HCT116 (cell line): ENCODE measurements around the gene SYNDIG1. TPM values are rescaled to one million over a fixed set of nuclear protein-coding genes. Genes with fewer than 3 reads are reported as not detected.

Experiments used
- ATAC-seq: fragments of 200-7000 bp; cut with Tn5 transposase; 2 replicates; pipeline ENCODE4 v1.9.1; 2020; ENCODE audit warnings: mild to moderate bottlenecking, moderate library complexity
- BruUV-seq: library from RNA; stranded (reverse); fragments of 400-500 nt; replicated peaks from 2 replicates; lab custom pipeline; 2021; lab: Mats Ljungman, UMichigan
- CTCF ChIA-PET: fragments of 300-600 bp; sonication (Branson Sonifier 250); formaldehyde crosslinking; loops from one replicate; lab custom pipeline; 2021; ENCODE audit warnings: antibody characterized with exemption; lab: Charles Lee
- POLR2A ChIA-PET: fragments of 300-600, 350-600 bp; sonication (Branson Sonifier 250); formaldehyde crosslinking; loops from one replicate; lab custom pipeline; 2021; ENCODE audit warnings: antibody characterized with exemption; lab: Charles Lee
- RAD21 ChIA-PET, 2 experiments: fragments of 300-600 bp; sonication (Branson Sonifier 250); formaldehyde crosslinking; loops; one replicate each; lab custom pipeline; 2023; ENCODE audit warnings: low total read pairs in 2 of 2; ENCODE audit not compliant: uncharacterized antibody in 2 of 2, unreplicated experiment in 2 of 2, low non-redundant PET in 1 of 2; lab: Charles Lee
- DNase-seq: peaks from one replicate; pipeline ENCODE4 v3.0.0-alpha.2; 2010; ENCODE audit warnings: low read depth, low spot score
- H2AFZ ChIP-seq: fragments of 200-600 bp; shearing (Covaris generic), sonication (generic); 2 replicates; pipeline ENCODE4 v1.6.1; 2017; ENCODE audit warnings: low read depth, mixed run types, mixed read lengths, antibody characterized with exemption, low read length; ENCODE audit not compliant: poor library complexity, severe bottlenecking
- H3K27ac ChIP-seq: 2 replicates; pipeline ENCODE4 v1.5.1; 2012; ENCODE audit warnings: low read depth, low read length
- H3K27me3 ChIP-seq: fragments of 200-600 bp; sonication (generic); 2 replicates; pipeline ENCODE4 v1.6.1; 2016; ENCODE audit warnings: mixed run types, low read length, mixed read lengths; ENCODE audit not compliant: insufficient read depth
- H3K36me3 ChIP-seq, 2 experiments: fragments of 200-500 bp in 1 of 2; fragments of 200-600 bp in 1 of 2; sonication (Bioruptor generic) in 1 of 2; sonication (generic) in 1 of 2; 2 replicates each; pipeline versions ENCODE4 v1.5.1 to v1.6.1; 2014 to 2016; ENCODE audit warnings: low read length in 2 of 2, inconsistent platforms in 1 of 2, mixed read lengths in 1 of 2, mixed run types in 1 of 2; ENCODE audit not compliant: insufficient read depth in 2 of 2, control insufficient read depth in 1 of 2
- H3K4me1 ChIP-seq, 2 experiments: fragments of 200-600 bp in 1 of 2; sonication (generic) in 1 of 2; 2 replicates each; pipeline versions ENCODE4 v1.5.1 to v1.6.1; 2012 to 2017; ENCODE audit warnings: low read length in 2 of 2, inconsistent platforms in 1 of 2, mild to moderate bottlenecking in 1 of 2, mixed read lengths in 1 of 2, mixed run types in 1 of 2, moderate library complexity in 1 of 2; ENCODE audit not compliant: insufficient read depth in 2 of 2, control insufficient read depth in 1 of 2
- H3K4me2 ChIP-seq: fragments of 200-600 bp; sonication (generic); 2 replicates; pipeline ENCODE4 v1.6.1; 2017; ENCODE audit warnings: mixed run types, low read length, mixed read lengths
- H3K4me3 ChIP-seq, 2 experiments: fragments of 200-600 bp in 1 of 2; sonication (generic) in 1 of 2; replicated peaks in 1 of 2; 2 replicates each; pipeline ENCODE4 v1.5.1; 2011 to 2016; ENCODE audit warnings: low read length in 2 of 2, control low read depth in 1 of 2, low read depth in 1 of 2, mild to moderate bottlenecking in 1 of 2, mixed read lengths in 1 of 2, mixed run types in 1 of 2
- H3K79me2 ChIP-seq: fragments of 200-600 bp; sonication (generic); 2 replicates; pipeline ENCODE4 v1.6.1; 2017; ENCODE audit warnings: mild to moderate bottlenecking, mixed run types, low read length, moderate library complexity, mixed read lengths; ENCODE audit not compliant: insufficient read depth
- H3K9ac ChIP-seq: fragments of 200-600 bp; sonication (generic); 2 replicates; pipeline ENCODE4 v1.6.1; 2016; ENCODE audit warnings: low read length, mixed read lengths
- H3K9me2 ChIP-seq: fragments of 200-600 bp; sonication (generic), shearing (Covaris generic); 2 replicates; pipeline ENCODE4 v1.6.1; 2017; ENCODE audit warnings: mixed run types, mild to moderate bottlenecking, moderate library complexity; ENCODE audit not compliant: insufficient read depth
- H3K9me3 ChIP-seq, 2 experiments: fragments of 200-500 bp in 1 of 2; fragments of 200-600 bp in 1 of 2; sonication (Bioruptor generic) in 1 of 2; sonication (generic) in 1 of 2; 2 replicates each; pipeline ENCODE4 v1.6.1; 2014 to 2017; ENCODE audit warnings: low read length in 2 of 2, mixed read lengths in 2 of 2, inconsistent platforms in 1 of 2, low read depth in 1 of 2, mild to moderate bottlenecking in 1 of 2, mixed run types in 1 of 2, moderate library complexity in 1 of 2; ENCODE audit not compliant: control insufficient read depth in 1 of 2, insufficient read depth in 1 of 2
- H4K20me1 ChIP-seq: fragments of 200-600 bp; sonication (generic), shearing (Covaris generic); 2 replicates; pipeline ENCODE4 v1.6.1; 2017; ENCODE audit warnings: mixed run types, mild to moderate bottlenecking, moderate library complexity; ENCODE audit not compliant: insufficient read depth
- CEBPB ChIP-seq: IDR thresholded peaks from 2 replicates; pipeline ENCODE4 v1.6.1; 2012; ENCODE audit warnings: low read depth
- ELF1 ChIP-seq: IDR thresholded peaks from 2 replicates; pipeline ENCODE4 v1.6.1; 2012; ENCODE audit warnings: low read depth, borderline replicate concordance
- EZH2 ChIP-seq: fragments of 200-600 bp; sonication (generic); IDR thresholded peaks from 2 replicates; pipeline ENCODE4 v1.6.1; 2017; ENCODE audit warnings: antibody characterized with exemption, mixed run types
- EZH2phosphoT487 ChIP-seq: fragments of 200-600 bp; IDR thresholded peaks from 2 replicates; pipeline ENCODE4 v1.6.1; 2018; ENCODE audit warnings: antibody characterized with exemption, borderline replicate concordance
- FOSL1 ChIP-seq: IDR thresholded peaks from 2 replicates; pipeline ENCODE4 v1.6.1; 2012; ENCODE audit warnings: low read depth
- JUND ChIP-seq: IDR thresholded peaks from 2 replicates; pipeline ENCODE4 v1.6.1; 2012
- POLR2A ChIP-seq: IDR thresholded peaks from 2 replicates; pipeline ENCODE4 v1.7.0; 2011; ENCODE audit warnings: borderline replicate concordance; ENCODE audit not compliant: insufficient read depth, insufficient read length; ENCODE audit errors: extremely low read depth
- SP1 ChIP-seq: IDR thresholded peaks from 2 replicates; pipeline ENCODE4 v1.6.1; 2012; ENCODE audit warnings: low read depth
- SRF ChIP-seq: IDR thresholded peaks from 2 replicates; pipeline ENCODE4 v1.6.1; 2012; ENCODE audit warnings: low read depth
- TCF7L2 ChIP-seq: IDR thresholded peaks from 2 replicates; pipeline ENCODE4 v1.7.0; 2011; ENCODE audit warnings: borderline replicate concordance, inconsistent platforms; ENCODE audit not compliant: insufficient read depth, insufficient read length; ENCODE audit errors: extremely low read depth
- YY1 ChIP-seq: IDR thresholded peaks from 2 replicates; pipeline ENCODE4 v1.6.1; 2011; ENCODE audit warnings: low read length, low read depth, moderate library complexity, mild to moderate bottlenecking; ENCODE audit not compliant: insufficient replicate concordance; ENCODE audit errors: extremely low read depth
- ZFX ChIP-seq: fragments of 450-650 bp; IDR thresholded peaks from 2 replicates; pipeline ENCODE4 v1.6.1; 2017
- ZNF274 ChIP-seq: fragments of 200-500 bp; sonication (Bioruptor generic); IDR thresholded peaks from 2 replicates; pipeline ENCODE4 v1.6.1; 2014; ENCODE audit warnings: mild to moderate bottlenecking, low read depth, low read length, inconsistent platforms
- intact Hi-C: fragments of 100-400 bp; cut with micrococcal nuclease; formaldehyde crosslinking; loops from 2 replicates; pipeline ENCODE4 v1.10.0; 2022
- total RNA-seq: library from RNA; stranded (reverse); gene quantifications from one replicate; pipeline ENCODE4 v1.2.1, GENCODE V29; 2021; ENCODE audit not compliant: unreplicated experiment
- TF ChIP-seq, protein P1 (sequence below): IDR thresholded peaks from 2 replicates; pipeline ENCODE4 v1.6.1; 2012; ENCODE audit warnings: low read depth
- TF ChIP-seq, protein P2 (sequence below), 3 experiments: fragments of 200-600 bp in 1 of 3; sonication (generic) in 1 of 3; IDR thresholded peaks in 2 of 3; conservative IDR thresholded peaks in 1 of 3; 2 replicates each; pipeline ENCODE4 v1.5.1; 2012 to 2017; ENCODE audit warnings: low read depth in 2 of 3, low read length in 2 of 3, antibody characterized with exemption in 1 of 3, borderline replicate concordance in 1 of 3, control low read depth in 1 of 3, mild to moderate bottlenecking in 1 of 3, mixed read lengths in 1 of 3, mixed run types in 1 of 3, moderate library complexity in 1 of 3; ENCODE audit not compliant: insufficient read depth in 1 of 3
- TF ChIP-seq, protein P3 (sequence below): IDR thresholded peaks from 2 replicates; pipeline ENCODE4 v1.6.1; 2011; ENCODE audit warnings: mild to moderate bottlenecking, low read length, moderate library complexity; ENCODE audit not compliant: insufficient replicate concordance; ENCODE audit errors: extremely low read depth
- TF ChIP-seq, protein P4 (sequence below): IDR thresholded peaks from 2 replicates; pipeline ENCODE4 v1.6.1; 2012
- TF ChIP-seq, protein P5 (sequence below): IDR thresholded peaks from 2 replicates; pipeline ENCODE4 v1.6.1; 2012

SYNDIG1 gene
- total RNA-seq, 1 experiment from 2014 or later = not detected

DNA sequence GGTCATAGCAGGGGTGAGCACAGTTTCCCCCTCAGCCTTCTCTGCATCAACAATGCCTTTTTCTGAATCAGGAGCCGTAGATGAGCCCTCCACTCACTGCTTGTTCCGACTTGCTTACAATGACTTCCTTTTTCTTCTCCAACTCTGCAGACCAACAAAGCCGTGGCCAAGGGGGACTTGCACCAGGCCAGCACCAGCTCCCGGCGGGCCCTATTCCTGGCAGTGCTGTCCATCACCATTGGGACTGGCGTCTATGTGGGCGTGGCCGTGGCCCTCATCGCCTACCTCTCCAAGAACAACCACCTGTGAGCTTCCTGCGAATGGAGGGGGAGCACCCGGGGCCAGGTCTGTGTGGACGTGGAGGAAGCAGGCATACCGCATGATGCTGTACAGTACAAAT is 195.8 kb downstream of the SYNDIG1 start (continued):
- TF ChIP-seq, protein P1, sequence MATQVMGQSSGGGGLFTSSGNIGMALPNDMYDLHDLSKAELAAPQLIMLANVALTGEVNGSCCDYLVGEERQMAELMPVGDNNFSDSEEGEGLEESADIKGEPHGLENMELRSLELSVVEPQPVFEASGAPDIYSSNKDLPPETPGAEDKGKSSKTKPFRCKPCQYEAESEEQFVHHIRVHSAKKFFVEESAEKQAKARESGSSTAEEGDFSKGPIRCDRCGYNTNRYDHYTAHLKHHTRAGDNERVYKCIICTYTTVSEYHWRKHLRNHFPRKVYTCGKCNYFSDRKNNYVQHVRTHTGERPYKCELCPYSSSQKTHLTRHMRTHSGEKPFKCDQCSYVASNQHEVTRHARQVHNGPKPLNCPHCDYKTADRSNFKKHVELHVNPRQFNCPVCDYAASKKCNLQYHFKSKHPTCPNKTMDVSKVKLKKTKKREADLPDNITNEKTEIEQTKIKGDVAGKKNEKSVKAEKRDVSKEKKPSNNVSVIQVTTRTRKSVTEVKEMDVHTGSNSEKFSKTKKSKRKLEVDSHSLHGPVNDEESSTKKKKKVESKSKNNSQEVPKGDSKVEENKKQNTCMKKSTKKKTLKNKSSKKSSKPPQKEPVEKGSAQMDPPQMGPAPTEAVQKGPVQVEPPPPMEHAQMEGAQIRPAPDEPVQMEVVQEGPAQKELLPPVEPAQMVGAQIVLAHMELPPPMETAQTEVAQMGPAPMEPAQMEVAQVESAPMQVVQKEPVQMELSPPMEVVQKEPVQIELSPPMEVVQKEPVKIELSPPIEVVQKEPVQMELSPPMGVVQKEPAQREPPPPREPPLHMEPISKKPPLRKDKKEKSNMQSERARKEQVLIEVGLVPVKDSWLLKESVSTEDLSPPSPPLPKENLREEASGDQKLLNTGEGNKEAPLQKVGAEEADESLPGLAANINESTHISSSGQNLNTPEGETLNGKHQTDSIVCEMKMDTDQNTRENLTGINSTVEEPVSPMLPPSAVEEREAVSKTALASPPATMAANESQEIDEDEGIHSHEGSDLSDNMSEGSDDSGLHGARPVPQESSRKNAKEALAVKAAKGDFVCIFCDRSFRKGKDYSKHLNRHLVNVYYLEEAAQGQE = no peak

DNA sequence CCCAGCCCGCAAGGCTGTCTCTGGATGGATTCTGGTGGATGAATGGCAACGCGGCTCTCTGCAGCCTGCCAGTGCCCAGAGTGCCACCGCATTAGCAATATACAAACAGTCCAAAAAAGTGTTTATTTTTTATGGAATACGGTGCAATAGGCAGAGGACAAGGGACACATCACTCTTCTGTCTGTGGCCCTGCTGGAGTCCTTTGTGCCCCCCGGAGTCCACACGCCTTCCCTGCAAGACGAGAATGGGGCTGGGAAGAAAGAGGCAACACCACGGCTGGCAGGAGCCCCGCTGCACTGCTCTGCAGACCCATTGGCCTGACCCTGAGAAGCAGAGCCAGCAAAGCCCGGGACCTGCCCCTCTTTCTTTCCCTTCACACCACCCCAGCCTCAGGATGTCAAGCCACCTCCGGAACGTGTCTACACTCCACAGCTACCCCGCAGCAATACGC is 196.3 kb downstream of the SYNDIG1 start:
- H3K27me3 ChIP-seq = peaks cover 4% of the 10 kb centered on the region; the same call in 1 of the 2 replicates
- no peak overlapping the region for H3K27ac ChIP-seq
- intact Hi-C loops = no loop called here
- RAD21 ChIA-PET = no interaction called here
- peaks cover 0 to 12% of the 10 kb centered on the region in 2 experiments; a peak in 2 of 4 replicates for H3K4me1 ChIP-seq
- H3K9ac ChIP-seq = no peak overlapping the region
- no peaks in the 10 kb centered on the region for H3K79me2 ChIP-seq
- TF ChIP-seq TCF7L2 (no peak), POLR2A (no peak), YY1 (no peak), SP1 (no peak), FOSL1 (no peak), JUND (no peak), ELF1 (no peak), ZNF274 (no peak), ZFX (no peak), CEBPB (no peak), SRF (no peak), EZH2phosphoT487 (no peak), EZH2 (no peak)
- TF ChIP-seq, protein P2, sequence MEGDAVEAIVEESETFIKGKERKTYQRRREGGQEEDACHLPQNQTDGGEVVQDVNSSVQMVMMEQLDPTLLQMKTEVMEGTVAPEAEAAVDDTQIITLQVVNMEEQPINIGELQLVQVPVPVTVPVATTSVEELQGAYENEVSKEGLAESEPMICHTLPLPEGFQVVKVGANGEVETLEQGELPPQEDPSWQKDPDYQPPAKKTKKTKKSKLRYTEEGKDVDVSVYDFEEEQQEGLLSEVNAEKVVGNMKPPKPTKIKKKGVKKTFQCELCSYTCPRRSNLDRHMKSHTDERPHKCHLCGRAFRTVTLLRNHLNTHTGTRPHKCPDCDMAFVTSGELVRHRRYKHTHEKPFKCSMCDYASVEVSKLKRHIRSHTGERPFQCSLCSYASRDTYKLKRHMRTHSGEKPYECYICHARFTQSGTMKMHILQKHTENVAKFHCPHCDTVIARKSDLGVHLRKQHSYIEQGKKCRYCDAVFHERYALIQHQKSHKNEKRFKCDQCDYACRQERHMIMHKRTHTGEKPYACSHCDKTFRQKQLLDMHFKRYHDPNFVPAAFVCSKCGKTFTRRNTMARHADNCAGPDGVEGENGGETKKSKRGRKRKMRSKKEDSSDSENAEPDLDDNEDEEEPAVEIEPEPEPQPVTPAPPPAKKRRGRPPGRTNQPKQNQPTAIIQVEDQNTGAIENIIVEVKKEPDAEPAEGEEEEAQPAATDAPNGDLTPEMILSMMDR (IDR thresholded peaks at IDR 0.05 in 2 of 3, conservative IDR thresholded peaks at IDR 0.05 in 1 of 3; ENCODE audit: borderline replicate concordance in 1 of 3, insufficient read depth in 1 of 3, low read depth in 2 of 3, low read length in 2 of 3) = no peak
- TF ChIP-seq, protein P3, sequence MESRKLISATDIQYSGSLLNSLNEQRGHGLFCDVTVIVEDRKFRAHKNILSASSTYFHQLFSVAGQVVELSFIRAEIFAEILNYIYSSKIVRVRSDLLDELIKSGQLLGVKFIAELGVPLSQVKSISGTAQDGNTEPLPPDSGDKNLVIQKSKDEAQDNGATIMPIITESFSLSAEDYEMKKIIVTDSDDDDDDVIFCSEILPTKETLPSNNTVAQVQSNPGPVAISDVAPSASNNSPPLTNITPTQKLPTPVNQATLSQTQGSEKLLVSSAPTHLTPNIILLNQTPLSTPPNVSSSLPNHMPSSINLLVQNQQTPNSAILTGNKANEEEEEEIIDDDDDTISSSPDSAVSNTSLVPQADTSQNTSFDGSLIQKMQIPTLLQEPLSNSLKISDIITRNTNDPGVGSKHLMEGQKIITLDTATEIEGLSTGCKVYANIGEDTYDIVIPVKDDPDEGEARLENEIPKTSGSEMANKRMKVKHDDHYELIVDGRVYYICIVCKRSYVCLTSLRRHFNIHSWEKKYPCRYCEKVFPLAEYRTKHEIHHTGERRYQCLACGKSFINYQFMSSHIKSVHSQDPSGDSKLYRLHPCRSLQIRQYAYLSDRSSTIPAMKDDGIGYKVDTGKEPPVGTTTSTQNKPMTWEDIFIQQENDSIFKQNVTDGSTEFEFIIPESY = no peak
- TF ChIP-seq, protein P4, sequence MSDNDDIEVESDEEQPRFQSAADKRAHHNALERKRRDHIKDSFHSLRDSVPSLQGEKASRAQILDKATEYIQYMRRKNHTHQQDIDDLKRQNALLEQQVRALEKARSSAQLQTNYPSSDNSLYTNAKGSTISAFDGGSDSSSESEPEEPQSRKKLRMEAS = no peak
- TF ChIP-seq, protein P5, sequence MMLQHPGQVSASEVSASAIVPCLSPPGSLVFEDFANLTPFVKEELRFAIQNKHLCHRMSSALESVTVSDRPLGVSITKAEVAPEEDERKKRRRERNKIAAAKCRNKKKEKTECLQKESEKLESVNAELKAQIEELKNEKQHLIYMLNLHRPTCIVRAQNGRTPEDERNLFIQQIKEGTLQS = no peak
- POLR2A ChIA-PET = no interaction called here
- H3K4me3 ChIP-seq = no peak overlapping the region
- CTCF ChIA-PET = no interaction called here
- no peak overlapping the region for H3K4me2 ChIP-seq
- no peaks in the 10 kb centered on the region for H4K20me1 ChIP-seq
- DNase-seq = no peak
- BruUV-seq = no TSS peak
- H2AFZ ChIP-seq = no peak overlapping the region
- ATAC-seq = no peak
- no peaks in the 10 kb centered on the region for H3K9me2 ChIP-seq
- H3K9me3 ChIP-seq = no peaks in the 10 kb centered on the region
- no peaks in the 10 kb centered on the region for H3K36me3 ChIP-seq
